Chondrocyte (in vitro differentiated cells): ENCODE data around the gene ERG. TPM values are rescaled to one million over a fixed set of nuclear protein-coding genes. Genes with fewer than 3 reads are reported as not detected.

Experiments
- DNase-seq: peaks from one replicate; pipeline ENCODE4 v3.0.0; 2021; ENCODE audit warnings: mixed read lengths, low spot score
- H3K27ac Mint-ChIP-seq: one replicate; pipeline ENCODE4 v1.8.0; 2021; ENCODE audit warnings: mild to moderate bottlenecking, moderate library complexity, mixed read lengths; ENCODE audit not compliant: unreplicated experiment
- H3K27me3 Mint-ChIP-seq: 2 replicates; pipeline ENCODE4 v1.8.0; 2021; ENCODE audit warnings: low read depth, mixed read lengths
- H3K36me3 Mint-ChIP-seq: 2 replicates; pipeline ENCODE4 v1.8.0; 2021; ENCODE audit warnings: low read depth, mixed read lengths
- H3K4me1 Mint-ChIP-seq: 2 replicates; pipeline ENCODE4 v1.8.0; 2021; ENCODE audit warnings: low read depth, mild to moderate bottlenecking, mixed read lengths
- H3K4me3 Mint-ChIP-seq: one replicate; pipeline ENCODE4 v1.8.0; 2021; ENCODE audit warnings: mild to moderate bottlenecking, moderate library complexity, mixed read lengths; ENCODE audit not compliant: unreplicated experiment
- H3K9me3 Mint-ChIP-seq: 2 replicates; pipeline ENCODE4 v1.8.0; 2021; ENCODE audit warnings: low read depth, mixed read lengths
- long read RNA-seq: library from polyadenylated mRNA; stranded (forward); transcript quantifications from one replicate; pipeline ENCODE4 v2.0.0, GENCODE V29; 2021
- total RNA-seq: library from RNA; stranded (reverse); gene quantifications from 3 replicates; pipeline ENCODE4 v1.2.1, GENCODE V29; 2021
- TF ChIP-seq, protein P1 (sequence below): fragments of 200-600 bp; sonication (generic); IDR thresholded peaks from 2 replicates; pipeline ENCODE4 v1.5.0; 2021; ENCODE audit warnings: antibody characterized with exemption, mild to moderate bottlenecking, moderate library complexity

The ERG gene, protein sequence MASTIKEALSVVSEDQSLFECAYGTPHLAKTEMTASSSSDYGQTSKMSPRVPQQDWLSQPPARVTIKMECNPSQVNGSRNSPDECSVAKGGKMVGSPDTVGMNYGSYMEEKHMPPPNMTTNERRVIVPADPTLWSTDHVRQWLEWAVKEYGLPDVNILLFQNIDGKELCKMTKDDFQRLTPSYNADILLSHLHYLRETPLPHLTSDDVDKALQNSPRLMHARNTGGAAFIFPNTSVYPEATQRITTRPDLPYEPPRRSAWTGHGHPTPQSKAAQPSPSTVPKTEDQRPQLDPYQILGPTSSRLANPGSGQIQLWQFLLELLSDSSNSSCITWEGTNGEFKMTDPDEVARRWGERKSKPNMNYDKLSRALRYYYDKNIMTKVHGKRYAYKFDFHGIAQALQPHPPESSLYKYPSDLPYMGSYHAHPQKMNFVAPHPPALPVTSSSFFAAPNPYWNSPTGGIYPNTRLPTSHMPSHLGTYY
- total RNA-seq: 33.4 to 39.8 TPM (median 34.8 TPM) in 3 replicates
- long read RNA-seq, full-length matches to known transcripts: 21 of 45 reads
- long read RNA-seq, partial matches to known transcripts: 2 of 45 reads
- long read RNA-seq, other reads (novel, unspliced or antisense): 22 of 45 reads

DNA sequence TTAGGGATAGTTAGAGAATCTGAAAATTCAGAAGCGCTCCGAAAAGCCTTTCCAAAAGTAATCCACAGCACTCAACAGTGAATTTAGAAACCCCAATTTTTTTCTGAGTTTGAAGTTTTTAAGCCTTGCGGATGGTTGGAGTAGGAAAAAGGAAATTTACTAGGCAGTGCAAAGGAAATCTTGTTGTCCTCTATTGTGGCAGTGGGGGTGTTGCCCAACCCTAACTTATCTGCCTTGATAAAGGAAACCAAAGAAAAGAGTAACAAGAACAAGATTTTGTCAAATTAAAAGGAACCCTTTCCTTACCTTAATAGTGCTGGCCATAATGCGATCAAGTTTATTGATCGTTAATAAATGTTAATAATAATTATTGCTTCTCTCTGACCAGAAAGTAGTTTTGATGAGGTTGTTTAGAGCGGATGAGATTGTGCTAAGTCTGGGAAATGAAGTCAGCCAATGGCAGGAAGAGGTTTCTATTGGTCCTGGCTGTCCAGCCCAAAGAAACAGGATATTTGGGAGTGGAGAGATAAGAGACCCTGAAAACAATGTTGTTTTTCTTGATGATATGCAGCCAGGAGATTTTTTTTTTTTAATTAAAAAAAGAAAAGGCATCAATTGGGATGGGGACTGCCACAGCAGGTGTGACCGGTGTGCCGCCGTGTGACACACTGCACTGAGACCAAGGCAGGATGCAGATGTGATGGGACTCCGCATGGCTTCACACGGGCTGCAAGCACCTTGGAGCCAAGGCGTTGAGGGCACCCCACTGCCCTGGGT is at the start of gene ERG:
TSS of gene ERG (minus strand) at position 421 of the 777 bp plus-strand sequence. CDS start at position 324, 97 bp downstream.
- TF ChIP-seq, protein P1, sequence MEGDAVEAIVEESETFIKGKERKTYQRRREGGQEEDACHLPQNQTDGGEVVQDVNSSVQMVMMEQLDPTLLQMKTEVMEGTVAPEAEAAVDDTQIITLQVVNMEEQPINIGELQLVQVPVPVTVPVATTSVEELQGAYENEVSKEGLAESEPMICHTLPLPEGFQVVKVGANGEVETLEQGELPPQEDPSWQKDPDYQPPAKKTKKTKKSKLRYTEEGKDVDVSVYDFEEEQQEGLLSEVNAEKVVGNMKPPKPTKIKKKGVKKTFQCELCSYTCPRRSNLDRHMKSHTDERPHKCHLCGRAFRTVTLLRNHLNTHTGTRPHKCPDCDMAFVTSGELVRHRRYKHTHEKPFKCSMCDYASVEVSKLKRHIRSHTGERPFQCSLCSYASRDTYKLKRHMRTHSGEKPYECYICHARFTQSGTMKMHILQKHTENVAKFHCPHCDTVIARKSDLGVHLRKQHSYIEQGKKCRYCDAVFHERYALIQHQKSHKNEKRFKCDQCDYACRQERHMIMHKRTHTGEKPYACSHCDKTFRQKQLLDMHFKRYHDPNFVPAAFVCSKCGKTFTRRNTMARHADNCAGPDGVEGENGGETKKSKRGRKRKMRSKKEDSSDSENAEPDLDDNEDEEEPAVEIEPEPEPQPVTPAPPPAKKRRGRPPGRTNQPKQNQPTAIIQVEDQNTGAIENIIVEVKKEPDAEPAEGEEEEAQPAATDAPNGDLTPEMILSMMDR: no peak
- no peaks in the 10 kb centered on the region for H3K27me3 Mint-ChIP-seq
- H3K36me3 Mint-ChIP-seq: peaks cover 4% of the 10 kb centered on the region
- no peak within 1 kb of the TSS for H3K4me3 Mint-ChIP-seq
- no peak for DNase-seq
- H3K9me3 Mint-ChIP-seq: no peaks in the 10 kb centered on the region
- peaks cover 79% of the 10 kb centered on the region for H3K4me1 Mint-ChIP-seq
- H3K27ac Mint-ChIP-seq: peak within 1 kb of the TSS; percentile 29

DNA sequence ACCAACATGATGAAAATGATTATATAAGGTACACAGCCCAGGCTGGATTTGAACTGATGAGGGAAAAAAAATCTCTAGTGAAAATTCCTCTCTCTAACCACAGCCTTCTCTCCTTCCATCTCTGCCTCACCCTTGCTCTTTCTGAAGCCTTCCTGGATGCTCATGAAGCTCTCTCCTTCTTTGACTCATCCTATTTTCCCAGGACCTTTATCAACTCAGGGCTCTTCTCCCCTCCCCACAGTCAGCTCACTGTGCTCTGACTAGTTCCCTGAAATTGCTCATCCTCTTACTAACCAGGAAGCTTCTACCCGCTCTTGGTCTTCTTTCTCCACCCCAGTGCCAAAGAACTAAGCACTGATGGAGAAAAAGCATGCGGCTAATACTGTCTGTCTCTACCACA is 46.4 kb upstream of the ERG start:
- TF ChIP-seq, protein P1: no peak
- Mint-ChIP-seq H3K36me3 (peaks cover 3% of the 10 kb centered on the region), H3K27ac (no peak overlapping the region), H3K4me3 (no peak overlapping the region), H3K27me3 (no peaks in the 10 kb centered on the region), H3K4me1 (peaks cover 4% of the 10 kb centered on the region), H3K9me3 (no peaks in the 10 kb centered on the region)
- no peak for DNase-seq

DNA sequence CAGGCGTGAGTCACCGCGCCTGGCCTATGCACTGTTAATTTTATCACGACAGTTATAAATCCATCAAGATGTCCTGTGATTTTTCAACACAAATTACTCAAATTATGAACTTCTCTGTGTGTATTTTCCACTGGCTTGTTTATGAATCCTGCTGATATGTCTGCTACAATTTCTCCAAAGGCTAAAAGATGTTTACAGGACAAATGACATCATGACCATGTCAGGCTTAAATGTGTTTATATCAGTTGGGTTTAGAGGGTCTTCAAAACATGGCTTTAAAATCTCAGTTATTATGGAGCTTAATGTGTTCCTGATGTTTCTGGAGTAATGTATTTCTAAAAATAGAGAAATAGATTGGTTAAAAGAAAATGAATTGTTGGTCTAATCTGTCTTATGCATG is 44.0 kb upstream of the ERG start:
- Mint-ChIP-seq H3K36me3 (peaks cover 5% of the 10 kb centered on the region), H3K27ac (no peak overlapping the region), H3K4me3 (no peak overlapping the region), H3K4me1 (peaks cover 17% of the 10 kb centered on the region), H3K9me3 (no peaks in the 10 kb centered on the region), H3K27me3 (no peaks in the 10 kb centered on the region)
- no peak for DNase-seq
- TF ChIP-seq, protein P1: no peak

DNA sequence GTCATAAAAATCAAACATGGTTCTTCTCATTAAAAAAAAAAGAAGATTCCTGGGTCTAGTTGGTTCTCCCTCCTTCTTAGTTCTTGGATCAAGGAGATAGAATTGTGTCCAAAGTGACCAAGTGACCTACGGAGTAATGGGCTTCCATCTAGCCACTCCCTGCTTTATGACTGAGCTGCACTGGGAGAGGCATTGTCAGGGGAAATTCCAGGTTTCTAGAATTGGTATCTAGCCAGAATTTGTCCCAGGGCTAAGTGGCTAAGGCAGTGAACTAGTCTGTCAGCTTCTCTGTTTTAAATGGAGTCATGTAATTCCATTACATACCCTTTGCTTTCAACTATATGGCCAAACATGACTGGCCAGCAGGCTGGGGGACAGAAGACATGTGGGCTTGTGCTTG is 40.1 kb upstream of the ERG start:
- H3K27me3 Mint-ChIP-seq: no peaks in the 10 kb centered on the region

More for the DNA sequence above, 40.1 kb upstream of the ERG start:
- DNase-seq: no peak
- TF ChIP-seq, protein P1: no peak
- Mint-ChIP-seq H3K36me3 (peaks cover 2% of the 10 kb centered on the region), H3K27ac (no peak overlapping the region), H3K9me3 (no peaks in the 10 kb centered on the region), H3K4me3 (no peak overlapping the region), H3K4me1 (peaks cover 19% of the 10 kb centered on the region)
